Measurements from ENCODE around the gene KLB. TPM values are rescaled to one million over a fixed set of nuclear protein-coding genes. Genes with fewer than 3 reads are reported as not detected.

The KLB gene
- polyA plus RNA-seq, 1 experiment: not detected

DNA sequence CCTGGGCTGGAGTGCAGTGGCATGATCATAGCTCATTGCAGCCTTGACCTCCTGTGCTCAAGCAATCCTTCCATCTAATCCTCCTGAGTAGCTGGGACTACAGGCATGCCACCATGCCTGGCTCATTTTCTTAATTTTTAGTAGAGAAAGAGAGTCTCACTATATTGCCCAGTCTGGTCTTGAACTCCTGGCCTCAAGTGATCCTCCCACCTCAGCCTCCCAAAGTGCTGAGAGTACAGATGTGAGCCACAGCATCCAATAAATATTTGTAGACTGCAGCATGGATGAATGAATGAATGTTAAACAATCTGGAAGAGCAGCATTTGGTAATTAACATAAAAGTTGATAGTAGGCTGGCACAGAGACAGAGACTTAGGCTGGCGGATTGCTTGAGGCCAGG lies 20.0 kb downstream of the KLB start:
- no peaks in the 10 kb centered on the region; the same call in 1 of the 2 replicates for H3K27me3 ChIP-seq (ENCODE audit: control insufficient read depth, insufficient read depth, low read length)
- H3K4me3 ChIP-seq (ENCODE audit: low read depth, low read length): no peak overlapping the region
- CTCF ChIA-PET: no interaction called here
- no peaks in the 10 kb centered on the region for H3K36me3 ChIP-seq (ENCODE audit: control insufficient read depth, insufficient read depth, low read length)
- TF ChIP-seq, protein P1, sequence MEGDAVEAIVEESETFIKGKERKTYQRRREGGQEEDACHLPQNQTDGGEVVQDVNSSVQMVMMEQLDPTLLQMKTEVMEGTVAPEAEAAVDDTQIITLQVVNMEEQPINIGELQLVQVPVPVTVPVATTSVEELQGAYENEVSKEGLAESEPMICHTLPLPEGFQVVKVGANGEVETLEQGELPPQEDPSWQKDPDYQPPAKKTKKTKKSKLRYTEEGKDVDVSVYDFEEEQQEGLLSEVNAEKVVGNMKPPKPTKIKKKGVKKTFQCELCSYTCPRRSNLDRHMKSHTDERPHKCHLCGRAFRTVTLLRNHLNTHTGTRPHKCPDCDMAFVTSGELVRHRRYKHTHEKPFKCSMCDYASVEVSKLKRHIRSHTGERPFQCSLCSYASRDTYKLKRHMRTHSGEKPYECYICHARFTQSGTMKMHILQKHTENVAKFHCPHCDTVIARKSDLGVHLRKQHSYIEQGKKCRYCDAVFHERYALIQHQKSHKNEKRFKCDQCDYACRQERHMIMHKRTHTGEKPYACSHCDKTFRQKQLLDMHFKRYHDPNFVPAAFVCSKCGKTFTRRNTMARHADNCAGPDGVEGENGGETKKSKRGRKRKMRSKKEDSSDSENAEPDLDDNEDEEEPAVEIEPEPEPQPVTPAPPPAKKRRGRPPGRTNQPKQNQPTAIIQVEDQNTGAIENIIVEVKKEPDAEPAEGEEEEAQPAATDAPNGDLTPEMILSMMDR (IDR thresholded peaks at IDR 0.05; ENCODE audit: insufficient read depth, low read depth, low read length): no peak
- POLR2A ChIA-PET: no interaction called here
- DNase-seq (ENCODE audit: low read depth): no peak

DNA sequence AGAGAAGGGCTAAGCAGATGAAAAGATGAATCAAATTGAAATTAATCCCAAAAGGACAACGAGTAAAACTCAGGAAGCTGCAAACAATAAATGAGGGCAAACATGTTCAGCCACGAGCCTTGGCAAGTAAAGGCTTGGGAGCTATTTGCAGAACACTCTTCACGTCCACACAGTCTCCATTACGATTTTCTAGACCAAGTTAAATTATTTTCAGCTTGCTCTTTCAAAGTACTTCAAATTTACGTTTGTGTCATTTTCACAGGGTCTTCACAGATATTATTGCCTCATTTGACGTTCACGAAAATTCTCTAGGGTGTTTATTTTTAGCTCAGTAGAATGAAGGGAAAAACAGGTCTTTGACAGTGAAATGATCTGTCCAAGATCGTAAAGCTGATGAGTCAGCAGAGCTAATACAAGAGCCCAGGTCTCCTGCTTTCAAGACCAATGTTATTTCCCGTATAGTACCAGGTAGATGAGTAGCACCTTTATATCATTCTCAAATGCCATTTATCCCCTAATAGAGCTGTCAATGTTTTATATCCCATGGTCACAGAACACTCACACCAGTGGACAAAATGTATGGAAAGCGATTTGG lies 20.9 kb downstream of the KLB start:
- TF ChIP-seq, protein P1 (IDR thresholded peaks at IDR 0.05; ENCODE audit: insufficient read depth, low read depth, low read length): no peak
- Histone ChIP-seq H3K27me3 (ENCODE audit: control insufficient read depth, insufficient read depth, low read length) (no peaks in the 10 kb centered on the region; the same call in 1 of the 2 replicates), H3K4me3 (ENCODE audit: low read depth, low read length) (no peak overlapping the region), H3K36me3 (ENCODE audit: control insufficient read depth, insufficient read depth, low read length) (no peaks in the 10 kb centered on the region)
- CTCF ChIA-PET: interaction anchor here (0.7 to 1.6 kb wide), 2 partner anchors 10 to 431 kb away, joined by 3 to 4 read pairs; no protein-coding TSS in a partner anchor
- POLR2A ChIA-PET: no interaction called here
- DNase-seq (ENCODE audit: low read depth): no peak

DNA sequence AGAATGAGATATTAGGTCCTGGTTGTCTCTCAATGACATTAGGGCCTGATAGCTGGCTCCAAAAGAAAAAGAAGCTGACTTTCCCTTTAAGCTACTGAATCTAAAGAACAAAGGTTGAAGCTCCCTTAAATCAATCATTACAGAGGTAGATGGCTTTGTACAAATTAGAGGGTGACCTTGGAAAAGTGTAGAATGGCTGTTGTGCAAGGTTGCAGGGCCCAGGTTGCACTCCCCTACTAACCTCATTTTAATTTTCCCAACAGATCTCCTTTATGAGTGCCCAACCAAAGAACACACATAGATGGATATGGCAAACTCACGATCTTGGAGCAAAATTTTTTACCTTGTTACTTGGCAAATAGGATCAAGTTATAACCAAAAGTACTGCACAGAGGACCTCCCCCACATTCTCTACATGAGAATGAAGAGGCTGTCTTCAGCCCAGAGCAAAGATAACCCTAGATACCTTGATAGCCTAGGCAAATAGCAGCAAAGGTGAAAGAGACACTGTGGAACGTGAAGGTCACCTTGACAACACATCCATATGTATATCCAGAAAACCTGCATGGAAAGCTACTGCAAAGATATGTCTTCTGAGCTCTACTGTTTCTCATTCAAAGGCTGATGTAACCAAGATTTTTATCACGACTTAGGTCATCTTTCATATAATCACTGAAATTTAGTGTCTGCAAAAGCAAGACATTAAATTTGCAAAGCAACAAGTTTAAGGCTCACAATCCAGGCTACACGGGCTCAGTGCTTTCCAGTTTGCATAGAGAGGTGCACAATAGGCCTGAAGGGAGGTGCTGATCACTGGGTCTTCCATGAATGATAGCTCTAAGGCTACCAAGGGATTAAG lies 23.0 kb downstream of the KLB start:
- no peak for DNase-seq (ENCODE audit: low read depth)
- TF ChIP-seq, protein P1 (IDR thresholded peaks at IDR 0.05; ENCODE audit: insufficient read depth, low read depth, low read length): no peak
- POLR2A ChIA-PET: interaction anchor here (0.6 to 0.7 kb wide), 2 partner anchors 13 to 196 kb away, joined by 8 to 11 read pairs; no protein-coding TSS in a partner anchor
- no peaks in the 10 kb centered on the region; the same call in 1 of the 2 replicates for H3K27me3 ChIP-seq (ENCODE audit: control insufficient read depth, insufficient read depth, low read length)
- CTCF ChIA-PET: interaction anchor here (1.8 kb wide), 1 partner anchor 9 kb away, joined by 4 read pairs; no protein-coding TSS in a partner anchor
- H3K36me3 ChIP-seq (ENCODE audit: control insufficient read depth, insufficient read depth, low read length): no peaks in the 10 kb centered on the region
- no peak overlapping the region for H3K4me3 ChIP-seq (ENCODE audit: low read depth, low read length)

DNA sequence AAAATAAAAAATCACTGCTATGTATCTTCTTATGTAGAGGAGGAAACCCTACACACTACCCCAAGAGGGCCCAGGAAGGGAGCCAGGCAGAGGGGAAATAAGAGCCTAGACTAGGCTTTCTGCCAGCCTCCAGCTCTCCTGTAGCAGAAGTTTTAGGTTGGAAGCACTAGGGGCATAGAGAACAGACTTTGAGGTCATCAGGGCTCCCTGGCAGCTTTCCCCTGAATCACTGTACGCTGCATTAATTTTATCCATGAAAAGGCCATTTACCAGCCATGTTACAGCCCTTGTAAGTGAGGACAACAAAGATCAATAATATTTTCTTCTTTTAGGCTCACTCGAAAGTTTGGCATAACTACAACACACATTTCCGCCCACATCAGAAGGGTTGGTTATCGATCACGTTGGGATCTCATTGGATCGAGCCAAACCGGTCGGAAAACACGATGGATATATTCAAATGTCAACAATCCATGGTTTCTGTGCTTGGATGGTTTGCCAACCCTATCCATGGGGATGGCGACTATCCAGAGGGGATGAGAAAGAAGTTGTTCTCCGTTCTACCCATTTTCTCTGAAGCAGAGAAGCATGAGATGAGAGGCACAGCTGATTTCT lies 27.3 kb downstream of the KLB start:
- peaks cover 9% of the 10 kb centered on the region for H3K27me3 ChIP-seq (ENCODE audit: control insufficient read depth, insufficient read depth, low read length)
- no peak for DNase-seq (ENCODE audit: low read depth)
- TF ChIP-seq, protein P1 (IDR thresholded peaks at IDR 0.05; ENCODE audit: insufficient read depth, low read depth, low read length): no peak
- CTCF ChIA-PET: interaction anchor here (0.6 to 1.5 kb wide), 2 partner anchors 65 to 67 kb away, joined by 3 read pairs; partner anchors contain the start of gene RFC1
- no peak overlapping the region for H3K4me3 ChIP-seq (ENCODE audit: low read depth, low read length)
- POLR2A ChIA-PET: no interaction called here
- H3K36me3 ChIP-seq (ENCODE audit: control insufficient read depth, insufficient read depth, low read length): no peaks in the 10 kb centered on the region
